ENCODE measurements around the gene GPRC5D. TPM values are rescaled to one million over a fixed set of nuclear protein-coding genes. Genes with fewer than 3 reads are reported as not detected.
A peak's percentile ranks its signal among the peaks of the same experiment; 100 is the strongest.

Gene GPRC5D
- total and polyA plus RNA-seq, 12 donors, result 0.04 TPM; not detected in 11

- peaks cover 0 to 5% (median 0%) of the 10 kb centered on the region in 11 donors for H3K9me3 ChIP-seq
- H3K4me3 ChIP-seq, result no peak overlapping the region
- H3K27me3 ChIP-seq, result no peaks in the 10 kb centered on the region
- intact Hi-C loops (cut with DNase I), result loop anchor here in 1 of 10 donors (5.0 kb wide), 1 partner anchor 47 kb away; no protein-coding TSS in a partner anchor
- DNase-seq (no peak), ATAC-seq (no peak)
- WGBS, 2 donors, result 49 to 53% methylated on average over 1 of the region's 1 CpG
- TF ChIP-seq CTCF (IDR thresholded peaks at IDR 0.05), result no peak
- no peaks in the 10 kb centered on the region for H3K36me3 ChIP-seq
- no peak overlapping the region for H3K27ac ChIP-seq
- peaks cover 0 to 5% (median 0%) of the 10 kb centered on the region in 9 donors for H3K4me1 ChIP-seq
Measured at GRCh38 chr12:12925388-12925787, 26.6 kb downstream of the GPRC5D start.

GRCh38 chr12:12924169-12924568 lies 27.8 kb downstream of the GPRC5D start:
- WGBS, 2 donors, result 78 to 87% methylated on average over 4 of the region's 4 CpGs
- DNase-seq (no peak), ATAC-seq (no peak)
- TF ChIP-seq CTCF (IDR thresholded peaks at IDR 0.05), result no peak
- Histone ChIP-seq H3K36me3 (no peaks in the 10 kb centered on the region), H3K4me1 (peaks cover 0 to 5% (median 0%) of the 10 kb centered on the region in 9 donors), H3K9me3 (peaks cover 0 to 5% (median 0%) of the 10 kb centered on the region in 11 donors), H3K27me3 (no peaks in the 10 kb centered on the region), H3K27ac (no peak overlapping the region), H3K4me3 (no peak overlapping the region)
- intact Hi-C loops (cut with DNase I), result no loop called here

GRCh38 chr12:12922978-12923377 lies 29.0 kb downstream of the GPRC5D start:
- Histone ChIP-seq H3K9me3 (peaks cover 0 to 5% (median 0%) of the 10 kb centered on the region in 11 donors), H3K27ac (no peak overlapping the region), H3K27me3 (peaks cover 0 to 3% (median 0%) of the 10 kb centered on the region in 7 donors), H3K36me3 (no peaks in the 10 kb centered on the region), H3K4me3 (no peak overlapping the region), H3K4me1 (peaks cover 0 to 5% (median 0%) of the 10 kb centered on the region in 9 donors)
- ATAC-seq (no peak), DNase-seq (no peak)
- intact Hi-C loops (cut with DNase I), result no loop called here
- WGBS, 2 donors, result 92 to 93% methylated on average over 7 of the region's 7 CpGs
- TF ChIP-seq CTCF (IDR thresholded peaks at IDR 0.05), result no peak

- Histone ChIP-seq H3K27ac (peak overlapping the region in 1 of 10 donors; percentile 14), H3K27me3 (peaks cover 0 to 3% (median 0%) of the 10 kb centered on the region in 7 donors), H3K36me3 (no peaks in the 10 kb centered on the region), H3K4me3 (no peak overlapping the region), H3K9me3 (peaks cover 0 to under 1% (median 0%) of the 10 kb centered on the region in 11 donors), H3K4me1 (peaks cover 0 to 8% (median 0%) of the 10 kb centered on the region in 9 donors)
- no peak for TF ChIP-seq CTCF (IDR thresholded peaks at IDR 0.05)
- DNase-seq, result peak in 1 of 2 donors; percentile 38
- peak; percentile 35 to 88 (median 57) for ATAC-seq
- WGBS, 2 donors, result 54 to 77% methylated on average over 6 of the region's 6 CpGs
- intact Hi-C loops (cut with DNase I), result no loop called here
Measured at GRCh38 chr12:12922191-12922616, 29.8 kb downstream of the GPRC5D start.

Data from heart right ventricle (tissue), 16 donors.